Gastroesophageal sphincter (tissue), 3 donors: Measurements from ENCODE around the gene MTHFD2.

Experiments
- POLR2AphosphoS5 ChIP-seq: sonication (generic); formaldehyde crosslinking; IDR thresholded peaks from one replicate; pipeline ENCODE4 v1.6.1; 2017; ENCODE audit warnings: antibody characterized with exemption
- TF ChIP-seq, protein P1 (sequence below), 4 experiments: fragments of 200-600 bp in 2 of 4; fragments of 450-650 bp in 2 of 4; sonication (generic) in 1 of 4; IDR thresholded peaks; one replicate each; pipeline ENCODE4 v1.5.1; 2017 to 2019; ENCODE audit warnings: antibody characterized with exemption in 4 of 4, mild to moderate bottlenecking in 2 of 4, moderate library complexity in 2 of 4

DNA sequence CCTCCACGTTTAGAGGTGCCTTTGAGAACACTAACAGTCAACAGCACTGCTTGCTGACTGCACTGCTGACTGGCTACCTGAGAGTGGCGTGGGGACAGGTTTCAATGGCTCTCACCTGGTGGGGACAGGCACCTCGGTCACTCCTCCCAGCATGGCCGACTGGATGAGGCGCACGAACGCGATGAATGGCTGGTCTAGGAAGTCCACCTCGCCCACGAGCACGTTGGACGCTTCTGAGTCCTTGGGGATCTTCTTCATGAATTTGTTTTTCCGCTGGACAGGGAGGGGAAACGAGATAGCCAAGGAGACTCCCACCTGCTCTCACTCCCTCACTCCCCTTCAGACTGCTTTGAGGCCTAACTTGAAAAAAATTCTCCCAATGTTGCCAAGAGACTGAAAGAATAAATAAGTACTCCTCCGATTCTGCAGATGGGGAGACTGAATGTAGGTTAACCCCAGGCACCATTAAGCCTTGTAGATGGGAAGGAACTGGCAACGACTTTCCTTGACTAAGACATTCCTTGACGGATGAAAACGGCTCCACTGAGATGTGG lies 57.3 kb downstream of the MTHFD2 start:
- TF ChIP-seq, protein P1, sequence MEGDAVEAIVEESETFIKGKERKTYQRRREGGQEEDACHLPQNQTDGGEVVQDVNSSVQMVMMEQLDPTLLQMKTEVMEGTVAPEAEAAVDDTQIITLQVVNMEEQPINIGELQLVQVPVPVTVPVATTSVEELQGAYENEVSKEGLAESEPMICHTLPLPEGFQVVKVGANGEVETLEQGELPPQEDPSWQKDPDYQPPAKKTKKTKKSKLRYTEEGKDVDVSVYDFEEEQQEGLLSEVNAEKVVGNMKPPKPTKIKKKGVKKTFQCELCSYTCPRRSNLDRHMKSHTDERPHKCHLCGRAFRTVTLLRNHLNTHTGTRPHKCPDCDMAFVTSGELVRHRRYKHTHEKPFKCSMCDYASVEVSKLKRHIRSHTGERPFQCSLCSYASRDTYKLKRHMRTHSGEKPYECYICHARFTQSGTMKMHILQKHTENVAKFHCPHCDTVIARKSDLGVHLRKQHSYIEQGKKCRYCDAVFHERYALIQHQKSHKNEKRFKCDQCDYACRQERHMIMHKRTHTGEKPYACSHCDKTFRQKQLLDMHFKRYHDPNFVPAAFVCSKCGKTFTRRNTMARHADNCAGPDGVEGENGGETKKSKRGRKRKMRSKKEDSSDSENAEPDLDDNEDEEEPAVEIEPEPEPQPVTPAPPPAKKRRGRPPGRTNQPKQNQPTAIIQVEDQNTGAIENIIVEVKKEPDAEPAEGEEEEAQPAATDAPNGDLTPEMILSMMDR (IDR thresholded peaks at IDR 0.05) = no peak
- no peak for TF ChIP-seq POLR2AphosphoS5
